Astrocyte (in vitro differentiated cells and primary cell): ENCODE measurements around the gene CNN3.

Experiments
- EZH2 ChIP-seq: IDR thresholded peaks from 2 replicates; pipeline ENCODE4 v1.6.1; 2012; ENCODE audit warnings: mild to moderate bottlenecking, low read length, inconsistent platforms; ENCODE audit not compliant: insufficient read depth
- TF ChIP-seq, protein P1 (sequence below): IDR thresholded peaks from 2 replicates; pipeline ENCODE4 v1.5.1; 2011; ENCODE audit warnings: low read depth, mild to moderate bottlenecking, inconsistent platforms, low read length, moderate library complexity; ENCODE audit not compliant: insufficient read depth

DNA sequence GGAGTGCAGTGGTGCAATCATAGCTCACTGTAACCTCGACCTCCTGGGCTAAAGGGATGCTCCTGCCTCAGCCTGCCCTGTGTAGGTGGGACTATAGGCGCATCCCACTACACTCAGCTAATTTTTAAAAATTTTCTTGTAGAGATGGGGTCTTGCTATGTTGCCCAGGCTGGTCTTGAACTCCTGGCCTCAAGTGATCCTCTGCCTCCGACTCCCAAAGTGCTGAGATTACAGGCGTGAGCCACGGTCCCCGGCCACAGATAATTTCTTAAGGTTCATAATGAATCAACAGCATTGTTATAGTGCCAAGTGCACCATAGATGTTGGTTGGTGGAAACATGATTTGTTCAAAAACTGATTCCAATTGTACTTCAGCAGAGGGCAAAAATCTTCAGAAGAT, 42.2 kb upstream of the CNN3 start:
- TF ChIP-seq, protein P1, sequence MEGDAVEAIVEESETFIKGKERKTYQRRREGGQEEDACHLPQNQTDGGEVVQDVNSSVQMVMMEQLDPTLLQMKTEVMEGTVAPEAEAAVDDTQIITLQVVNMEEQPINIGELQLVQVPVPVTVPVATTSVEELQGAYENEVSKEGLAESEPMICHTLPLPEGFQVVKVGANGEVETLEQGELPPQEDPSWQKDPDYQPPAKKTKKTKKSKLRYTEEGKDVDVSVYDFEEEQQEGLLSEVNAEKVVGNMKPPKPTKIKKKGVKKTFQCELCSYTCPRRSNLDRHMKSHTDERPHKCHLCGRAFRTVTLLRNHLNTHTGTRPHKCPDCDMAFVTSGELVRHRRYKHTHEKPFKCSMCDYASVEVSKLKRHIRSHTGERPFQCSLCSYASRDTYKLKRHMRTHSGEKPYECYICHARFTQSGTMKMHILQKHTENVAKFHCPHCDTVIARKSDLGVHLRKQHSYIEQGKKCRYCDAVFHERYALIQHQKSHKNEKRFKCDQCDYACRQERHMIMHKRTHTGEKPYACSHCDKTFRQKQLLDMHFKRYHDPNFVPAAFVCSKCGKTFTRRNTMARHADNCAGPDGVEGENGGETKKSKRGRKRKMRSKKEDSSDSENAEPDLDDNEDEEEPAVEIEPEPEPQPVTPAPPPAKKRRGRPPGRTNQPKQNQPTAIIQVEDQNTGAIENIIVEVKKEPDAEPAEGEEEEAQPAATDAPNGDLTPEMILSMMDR, result no peak
- TF ChIP-seq EZH2, result no peak
